ENCODE results near the gene KRT37.

Gene KRT37

DNA sequence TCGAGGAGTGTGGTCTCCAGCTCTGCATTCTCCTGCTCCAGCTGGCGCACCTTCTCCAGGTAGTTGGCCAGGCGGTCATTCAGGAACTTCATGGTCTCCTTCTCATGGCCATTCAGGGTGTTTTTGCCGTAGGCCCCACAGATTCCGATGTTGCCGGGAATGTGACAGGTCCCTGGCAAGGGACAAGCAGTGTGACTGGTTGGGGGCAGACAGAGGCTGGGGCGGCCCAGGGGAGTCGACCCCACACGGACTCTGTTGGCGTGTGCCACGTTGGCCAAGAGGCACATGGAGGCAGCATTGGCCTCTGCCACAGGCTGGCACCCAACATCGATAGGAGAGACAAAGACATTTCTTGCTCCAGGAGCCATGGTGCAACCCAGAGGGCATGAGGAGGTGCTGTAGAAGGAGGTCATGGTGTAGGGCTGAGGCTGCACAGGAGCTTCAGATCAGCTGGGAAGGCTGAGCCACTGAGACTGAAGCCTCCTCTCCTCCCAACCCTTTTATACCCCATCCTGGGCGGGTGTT, at the start of gene KRT37:
Gene KRT37 (minus strand): TSS at position 475 of the 525 bp plus-strand sequence. CDS start 62 bp downstream, at position 413.
- DNase-seq: no peak

DNA sequence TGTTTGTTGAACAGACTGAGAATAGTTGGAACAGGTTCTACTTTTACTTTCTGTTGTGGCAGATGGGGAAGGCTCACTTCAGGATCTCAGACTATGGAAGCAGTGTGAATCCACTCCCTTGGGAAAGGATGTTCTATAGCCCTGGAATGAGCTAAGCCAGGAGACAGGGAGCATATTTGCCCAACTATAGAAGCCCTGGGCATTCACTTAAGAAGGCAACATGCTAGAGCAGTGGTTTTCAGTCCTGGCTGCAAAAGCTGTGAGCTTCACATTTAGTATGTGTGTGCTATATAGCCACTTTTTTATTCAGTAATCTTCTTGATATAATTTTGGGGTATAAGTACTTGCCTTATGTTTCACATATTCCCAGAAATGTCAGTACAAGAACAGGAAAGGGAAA, 44.0 kb upstream of the KRT37 start:
- DNase-seq: no peak

DNA sequence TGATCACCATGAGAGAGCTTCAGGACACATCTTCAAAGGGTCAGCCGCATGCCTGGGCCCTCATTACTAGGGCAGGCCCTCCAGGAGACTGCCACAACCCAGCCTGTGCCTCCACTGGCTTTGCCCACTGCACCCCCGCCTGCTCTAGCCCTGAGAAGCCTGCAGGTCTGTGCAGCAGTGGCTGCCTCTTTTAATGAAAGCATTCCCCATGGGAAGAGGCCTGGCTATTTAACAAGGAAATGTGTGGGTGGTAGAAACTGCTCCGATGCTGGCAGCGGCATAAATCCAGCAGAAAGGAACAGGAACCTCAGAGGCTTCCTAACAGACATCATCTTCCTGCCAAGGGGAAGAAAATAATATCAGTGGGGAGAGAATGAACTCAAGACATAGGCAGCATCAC, 43.2 kb upstream of the KRT37 start:
- no peak for DNase-seq

DNA sequence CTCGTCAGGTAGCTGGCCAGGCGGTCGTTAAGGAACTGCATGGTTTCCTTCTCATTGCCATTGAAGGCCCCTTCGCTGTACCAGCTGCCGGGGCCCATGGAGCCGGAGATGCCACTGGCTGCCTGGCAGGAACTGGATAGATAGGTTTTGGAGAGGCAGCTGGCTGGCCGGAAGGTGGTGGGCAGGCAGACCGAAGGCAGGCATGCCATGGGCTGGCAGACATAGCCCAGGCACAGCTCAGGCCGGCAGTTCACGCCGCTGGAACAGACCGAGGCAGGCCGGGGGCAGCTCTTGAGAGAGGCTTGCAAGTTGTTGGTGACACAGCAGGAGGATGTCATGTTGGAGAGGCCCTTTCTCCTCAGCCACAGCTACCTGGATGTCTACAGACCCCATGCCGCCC, 42.6 kb upstream of the KRT37 start, which contains the start of gene KRT32:
Gene KRT32 (minus strand): TSS at position 399 of the 400 bp plus-strand sequence. CDS start 61 bp downstream, at position 338.
- no peak for DNase-seq

DNA sequence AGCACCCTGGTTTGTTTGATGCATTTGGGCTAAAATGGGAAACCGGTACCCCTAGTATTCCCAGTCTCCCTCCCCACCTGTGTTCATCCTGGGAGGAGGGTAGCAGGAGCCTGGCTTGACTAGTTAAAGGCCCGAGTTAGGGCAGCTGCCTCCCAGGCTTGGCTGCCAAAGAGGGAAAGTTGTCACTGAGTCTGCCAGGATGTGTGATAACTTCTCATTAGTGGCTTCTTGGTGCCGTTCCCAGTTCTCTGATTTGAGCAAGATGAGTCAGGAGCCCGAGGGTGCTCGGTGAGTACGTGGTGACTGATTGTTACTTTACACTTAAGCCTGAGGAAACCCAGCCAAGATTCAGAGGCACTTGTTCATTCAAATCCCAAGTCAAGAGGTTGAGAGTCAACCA, 40.3 kb upstream of the KRT37 start:
- no peak for DNase-seq

DNA sequence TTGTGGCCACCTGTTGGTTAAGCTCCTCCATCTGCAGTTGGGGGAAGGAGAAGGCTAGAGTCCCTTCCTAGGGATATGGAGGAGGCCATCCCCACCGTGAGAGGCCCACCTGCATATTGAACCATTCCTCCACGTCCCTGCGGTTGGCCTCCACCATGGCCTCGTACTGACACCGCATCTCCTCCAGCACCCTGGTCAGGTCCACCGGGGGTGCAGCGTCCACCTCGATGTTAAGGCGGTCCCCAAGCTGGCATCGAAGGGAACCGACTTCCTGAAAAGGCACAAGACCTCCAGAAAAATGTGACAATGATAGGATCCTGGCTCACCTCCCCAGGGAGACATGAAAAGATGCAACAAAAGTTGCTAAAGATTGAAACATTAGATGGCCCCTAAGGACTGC, 39.8 kb upstream of the KRT37 start:
- DNase-seq: no peak

DNA sequence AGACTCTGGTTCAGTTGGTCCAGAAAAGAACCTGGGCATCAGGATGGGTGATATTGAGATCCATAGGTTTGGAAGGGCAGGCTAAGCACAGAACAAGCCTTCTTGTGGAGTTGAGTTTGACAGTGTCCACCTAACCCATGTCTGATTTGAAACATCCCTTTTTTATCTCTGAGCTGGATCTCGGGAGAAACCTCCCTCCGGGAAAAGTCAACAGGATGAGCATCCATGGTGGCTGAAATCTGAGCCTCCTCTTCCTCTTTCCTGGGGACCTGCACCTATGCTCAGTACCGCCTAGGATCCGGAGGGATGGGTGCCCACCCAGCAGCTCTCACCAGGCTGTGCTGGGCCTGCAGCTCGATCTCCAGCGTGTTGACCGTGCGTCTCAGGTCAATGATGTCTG, 39.4 kb upstream of the KRT37 start:
- DNase-seq: no peak

DNA sequence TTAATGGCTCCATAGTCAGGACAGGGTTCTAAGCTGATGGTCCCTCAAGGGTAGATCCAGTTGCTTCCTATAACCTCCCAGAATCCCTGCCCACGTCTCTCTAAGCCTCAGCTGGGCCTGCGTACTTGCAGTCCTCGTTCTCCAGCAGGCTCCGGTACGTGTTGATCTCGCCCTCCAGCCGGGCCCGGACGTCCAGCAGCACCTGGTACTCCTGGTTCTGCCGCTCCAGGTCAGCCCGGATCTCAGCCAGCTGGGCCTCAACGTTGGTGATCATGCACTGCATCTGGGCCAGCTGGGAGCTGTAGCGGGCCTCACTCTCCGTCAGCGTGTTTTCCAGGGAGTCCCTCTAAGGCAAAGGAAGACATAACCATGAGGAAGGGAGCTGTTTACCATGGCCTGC, 38.3 kb upstream of the KRT37 start:
- DNase-seq: no peak

DNA sequence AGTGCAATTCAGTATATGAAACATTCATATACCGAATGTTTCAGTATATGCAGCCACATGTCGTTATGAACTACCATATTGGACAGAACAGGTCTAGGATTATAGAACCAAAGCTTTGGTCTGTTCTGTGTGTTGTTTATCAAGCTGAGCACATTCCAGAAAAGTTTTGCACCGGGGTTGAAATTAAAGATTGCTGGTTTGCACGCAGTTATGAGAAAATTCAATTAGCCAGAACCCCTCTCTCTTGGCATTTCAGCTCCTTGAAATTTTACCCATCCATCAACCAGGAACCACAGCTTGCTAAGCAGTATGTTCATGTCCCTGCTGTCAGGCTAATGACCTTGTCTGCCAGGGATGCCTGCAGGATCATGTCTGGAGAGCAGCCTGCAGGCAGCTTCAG, 33.3 kb upstream of the KRT37 start:
- no peak for DNase-seq

DNA sequence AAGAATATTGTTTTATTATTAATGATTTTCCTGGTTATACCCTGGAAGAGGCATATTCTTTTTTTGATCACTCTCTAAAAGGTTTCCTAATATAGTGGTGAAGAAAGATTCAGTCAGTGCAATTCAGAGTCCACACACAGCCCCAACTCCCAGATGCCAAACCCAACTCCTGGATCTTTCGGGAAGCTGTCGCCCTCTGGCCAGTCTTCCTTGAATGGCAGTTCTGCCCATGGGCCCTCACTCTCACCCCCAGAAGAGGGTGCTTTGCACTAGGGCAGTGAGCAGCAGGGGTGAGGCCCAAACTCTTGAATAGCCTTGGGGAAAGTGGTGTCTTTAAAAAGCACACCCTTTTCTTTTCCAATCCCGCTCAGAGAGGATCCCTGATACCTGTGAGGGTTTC, 31.8 kb upstream of the KRT37 start:
- no peak for DNase-seq

DNA sequence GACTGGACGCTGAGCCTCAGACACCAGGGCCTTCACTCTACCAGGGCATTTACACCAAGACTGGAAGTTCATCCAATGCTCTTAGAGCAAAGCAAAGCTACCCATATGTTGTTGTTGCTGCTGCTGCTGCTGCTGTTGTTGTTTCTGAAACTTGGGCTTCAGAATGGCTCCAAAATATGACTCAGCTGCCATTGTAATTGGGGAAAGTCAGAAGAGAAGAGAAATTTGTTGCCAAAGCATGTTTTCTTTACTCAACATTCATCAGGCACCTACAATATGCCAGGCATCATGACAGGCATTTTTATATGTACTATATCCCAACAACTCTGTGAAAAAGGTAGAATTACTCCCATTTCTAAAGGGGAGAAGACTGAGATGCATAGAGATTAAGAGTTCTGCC, 30.9 kb upstream of the KRT37 start:
- DNase-seq: no peak

DNA sequence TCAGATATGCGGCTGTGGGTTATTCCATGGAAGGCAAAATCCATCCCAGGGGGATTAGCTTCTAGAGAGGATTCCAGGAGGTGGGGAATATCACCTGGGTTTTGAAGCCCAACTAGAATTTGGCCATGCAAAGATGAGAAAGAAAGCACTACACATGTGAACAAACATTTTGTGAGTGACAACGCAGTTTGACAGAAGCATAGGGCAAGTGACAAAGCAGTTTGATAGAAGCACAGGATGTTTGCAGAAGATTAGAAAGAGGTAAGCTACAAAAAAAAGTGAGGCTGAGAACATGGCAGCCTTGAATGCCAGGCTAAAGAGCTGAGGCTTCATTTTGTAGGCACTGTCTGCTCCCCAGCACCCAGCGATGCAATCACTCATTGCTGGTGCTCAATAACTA, 28.7 kb upstream of the KRT37 start:
- DNase-seq: no peak

DNA sequence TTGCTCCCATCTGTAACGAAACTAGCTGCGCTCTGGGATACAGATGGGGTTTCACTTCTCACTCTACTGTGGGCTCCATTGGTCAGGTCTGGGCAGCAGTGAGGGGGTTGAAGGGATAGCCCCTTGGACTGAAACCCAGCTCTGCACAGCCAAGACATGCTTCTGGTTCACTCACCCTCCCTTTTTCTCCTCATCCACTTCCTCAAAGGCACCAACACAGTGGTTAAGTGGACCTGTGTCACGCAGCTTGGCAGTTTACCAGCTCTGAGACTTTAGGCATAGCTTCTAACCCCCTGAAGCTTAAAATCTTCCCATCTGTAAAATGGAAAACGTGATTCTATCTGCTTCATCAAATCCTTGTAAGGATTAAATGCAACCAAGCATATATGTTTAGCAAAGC, 27.9 kb upstream of the KRT37 start:
- no peak for DNase-seq

DNA sequence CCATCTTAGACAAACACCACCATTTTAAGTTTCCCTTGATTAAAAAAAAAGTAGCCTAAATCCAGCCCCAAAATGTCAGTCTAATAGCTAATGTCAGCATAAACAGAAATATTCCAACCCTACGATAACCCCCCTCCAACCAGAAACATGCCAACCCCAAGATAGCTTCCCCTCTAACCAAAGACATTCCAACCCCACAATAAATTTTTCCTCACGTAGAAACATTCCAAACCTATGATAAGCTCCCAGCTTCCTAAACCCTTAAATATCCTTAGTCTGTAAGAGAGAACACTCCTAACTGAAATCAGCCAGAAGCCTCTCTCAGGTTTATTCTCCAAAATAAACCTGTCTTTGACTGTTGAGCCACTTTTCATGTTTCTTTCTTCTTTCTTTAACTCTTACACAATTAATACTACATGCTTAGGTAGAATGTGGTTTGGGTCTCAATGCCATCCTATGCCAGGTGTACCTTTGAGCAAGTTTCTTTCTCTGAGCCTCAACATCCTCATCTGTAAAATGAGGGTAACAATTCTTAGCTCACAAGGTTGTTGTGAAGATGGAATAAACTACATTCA, 26.9 kb upstream of the KRT37 start:
- no peak for DNase-seq

DNA sequence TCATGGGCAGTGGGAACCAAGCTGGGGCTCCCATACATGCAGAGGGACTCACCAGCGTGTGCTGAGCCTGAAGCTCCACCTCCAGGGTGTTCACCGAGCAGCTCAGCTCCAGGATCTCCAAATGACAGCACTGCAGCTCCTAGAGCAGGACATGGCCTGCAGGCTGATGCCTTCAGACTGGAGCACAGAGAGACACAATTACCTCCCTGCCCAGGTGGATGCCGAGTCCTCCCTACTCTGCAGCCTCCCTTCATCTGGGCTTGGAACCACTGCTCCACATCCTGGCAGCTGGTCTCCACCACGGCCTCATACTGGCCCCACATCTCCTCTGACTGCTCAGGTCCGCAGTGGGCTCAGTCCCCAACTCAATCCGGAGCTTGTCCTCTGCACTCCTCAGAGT, 24.6 kb upstream of the KRT37 start:
- DNase-seq: no peak

DNA sequence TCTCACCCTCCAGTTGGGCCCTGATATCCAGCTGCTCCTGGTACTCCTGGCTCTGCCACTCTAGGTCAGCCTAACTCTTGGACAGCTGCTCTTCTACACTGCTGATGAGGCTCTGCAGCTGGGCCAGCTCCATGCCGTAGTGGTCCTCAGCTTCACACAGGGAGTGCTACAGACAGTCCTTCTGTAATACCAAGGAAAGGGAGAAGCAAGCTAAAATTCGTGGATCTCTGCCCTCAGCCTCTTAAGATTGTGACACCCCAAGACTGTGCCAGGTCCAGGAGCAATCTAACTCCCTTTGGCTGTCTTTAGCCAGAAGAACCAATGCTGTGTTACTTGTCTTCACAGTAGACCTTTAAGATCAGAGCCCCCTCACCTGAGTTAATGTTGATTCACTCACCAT, 24.1 kb upstream of the KRT37 start:
- no peak for DNase-seq

DNA sequence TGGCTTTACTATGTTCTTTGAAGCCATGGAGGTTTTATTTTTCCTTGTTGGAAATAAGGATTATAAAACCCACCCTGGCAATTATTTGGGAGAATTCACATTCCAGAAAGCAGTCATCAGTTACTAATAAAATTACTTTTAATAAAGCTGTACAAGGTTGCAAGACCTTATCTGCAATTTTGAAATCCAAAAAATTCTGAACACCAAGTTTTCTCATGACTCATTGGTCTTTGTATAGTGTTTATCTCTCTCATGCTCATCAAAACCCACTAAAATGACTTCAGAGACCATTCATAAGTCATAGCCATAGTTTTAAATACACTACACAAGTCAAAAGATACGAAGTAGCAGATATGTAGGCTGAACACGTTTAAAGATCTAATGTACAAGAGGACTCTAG, 22.4 kb upstream of the KRT37 start:
- no peak for DNase-seq

DNA sequence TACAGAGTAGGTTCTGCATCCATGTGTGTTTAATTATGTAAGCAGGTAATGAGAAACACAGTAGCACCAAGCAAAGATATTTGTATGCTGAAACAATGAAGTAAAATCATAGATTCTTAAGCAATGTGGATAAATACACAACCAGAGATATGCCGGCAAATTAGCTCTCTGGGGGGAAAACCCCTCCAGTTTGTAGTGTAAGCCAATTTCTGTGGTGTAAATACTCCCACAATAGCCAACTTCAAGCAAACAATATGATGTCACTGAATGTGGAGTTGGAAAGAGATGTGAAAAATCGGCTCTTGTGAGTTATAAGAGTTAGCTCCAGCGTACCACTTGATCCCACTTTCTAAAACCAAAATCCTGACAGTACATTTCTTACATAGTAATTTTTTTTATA, 20.3 kb upstream of the KRT37 start:
- no peak for DNase-seq

DNA sequence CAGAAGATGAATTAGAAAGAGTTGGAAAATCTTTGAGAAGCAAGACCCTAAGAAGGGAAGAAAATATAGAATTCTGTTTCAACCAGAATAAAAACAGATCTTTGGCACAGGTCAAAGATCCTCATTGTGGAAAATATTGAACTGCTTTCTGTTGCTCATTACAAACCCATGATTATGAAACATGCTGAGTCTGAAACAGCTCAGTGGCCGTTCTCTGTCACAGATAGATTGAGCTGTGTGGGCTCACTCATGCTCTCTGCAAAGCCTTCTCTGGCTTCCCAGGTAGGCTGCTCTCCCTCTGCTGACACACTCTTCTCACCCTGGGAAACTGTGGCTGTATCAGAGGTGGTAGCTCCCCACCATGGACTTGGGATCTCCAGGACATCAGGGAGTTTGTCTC, 19.8 kb upstream of the KRT37 start:
- DNase-seq: no peak

DNA sequence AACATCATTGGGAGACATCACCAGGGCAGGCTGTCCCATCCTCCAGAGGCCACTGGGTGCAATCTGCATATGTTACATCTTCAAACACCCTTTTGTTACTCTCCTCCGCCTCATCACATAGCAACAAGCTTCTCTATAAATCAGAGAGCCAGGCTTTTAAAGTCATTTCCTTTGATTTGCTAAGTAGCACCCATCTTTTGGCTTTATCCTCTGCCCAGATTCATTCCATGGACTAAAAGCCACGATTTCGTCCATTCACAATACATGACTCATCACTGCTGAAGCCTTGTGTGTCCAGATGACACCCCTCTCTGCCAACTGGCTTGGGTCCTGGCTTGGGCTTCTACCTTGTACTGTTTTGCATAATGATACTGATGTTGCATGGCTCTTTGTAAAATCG, 18.4 kb upstream of the KRT37 start:
- DNase-seq: no peak

DNA sequence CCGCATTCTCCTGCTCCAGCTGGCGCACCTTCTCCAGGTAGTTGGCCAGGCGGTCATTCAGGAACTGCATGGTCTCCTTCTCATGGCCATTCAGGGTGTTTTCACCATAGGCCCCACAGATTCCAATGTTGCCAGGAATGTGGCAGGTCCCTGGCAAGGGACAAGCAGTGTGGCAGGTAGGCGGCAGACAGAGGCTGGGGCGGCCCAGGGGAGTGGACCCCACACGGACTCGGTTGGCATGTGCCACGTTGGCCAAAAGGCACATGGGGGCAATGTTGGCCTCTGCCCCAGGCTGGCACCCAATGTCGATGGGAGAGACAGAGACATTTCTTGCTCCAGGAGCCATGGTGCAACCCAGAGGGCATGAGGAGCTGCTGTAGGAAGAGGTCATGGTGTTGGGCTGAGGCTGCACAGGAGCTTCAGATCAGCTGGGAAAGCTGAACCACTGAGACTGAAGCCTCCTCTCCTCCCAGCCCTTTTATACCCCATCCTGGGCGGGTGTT, 16.2 kb upstream of the KRT37 start, which contains the start of gene KRT38:
Gene KRT38 (minus strand): TSS at position 453 of the 503 bp plus-strand sequence. CDS start 62 bp downstream, at position 391.
- no peak for DNase-seq

DNA sequence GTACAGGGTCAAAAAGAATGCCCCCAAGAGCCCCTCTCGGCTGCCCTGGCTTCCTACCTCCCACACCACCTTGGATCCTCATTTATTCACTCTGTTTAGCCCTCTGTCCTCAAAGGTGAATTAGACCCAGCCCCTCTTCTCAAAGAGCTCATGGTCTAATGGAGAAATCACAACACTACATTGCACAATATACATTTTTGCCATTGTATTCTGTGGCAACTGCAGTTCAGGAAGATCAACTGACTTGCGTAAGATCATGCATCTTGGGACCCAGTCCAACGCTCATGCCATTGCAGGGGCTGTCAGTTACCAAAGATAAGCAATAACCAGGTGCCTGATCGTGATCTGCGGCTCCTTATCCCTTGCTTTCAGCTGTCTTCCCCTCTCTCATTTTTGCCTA, 15.0 kb upstream of the KRT37 start:
- no peak for DNase-seq

DNA sequence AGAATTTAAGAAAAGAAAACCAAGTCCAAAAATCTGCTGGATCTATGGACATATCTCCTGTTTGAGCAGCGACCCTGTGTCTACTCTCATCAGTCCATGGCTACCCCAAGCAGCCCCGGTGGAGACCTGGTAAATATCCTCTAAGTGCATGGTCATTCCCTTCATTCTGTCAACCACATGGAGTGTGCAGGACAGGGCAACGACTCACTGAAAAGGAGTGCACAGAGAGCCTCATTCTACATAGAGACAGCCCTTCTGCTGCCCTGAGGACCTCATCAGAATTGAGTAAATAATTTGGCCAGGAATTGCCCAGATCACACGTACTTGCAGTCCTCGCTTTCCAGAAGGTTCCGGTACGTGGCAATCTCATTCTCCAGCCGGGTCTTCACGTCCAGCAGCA, 13.4 kb upstream of the KRT37 start:
- DNase-seq: no peak

DNA sequence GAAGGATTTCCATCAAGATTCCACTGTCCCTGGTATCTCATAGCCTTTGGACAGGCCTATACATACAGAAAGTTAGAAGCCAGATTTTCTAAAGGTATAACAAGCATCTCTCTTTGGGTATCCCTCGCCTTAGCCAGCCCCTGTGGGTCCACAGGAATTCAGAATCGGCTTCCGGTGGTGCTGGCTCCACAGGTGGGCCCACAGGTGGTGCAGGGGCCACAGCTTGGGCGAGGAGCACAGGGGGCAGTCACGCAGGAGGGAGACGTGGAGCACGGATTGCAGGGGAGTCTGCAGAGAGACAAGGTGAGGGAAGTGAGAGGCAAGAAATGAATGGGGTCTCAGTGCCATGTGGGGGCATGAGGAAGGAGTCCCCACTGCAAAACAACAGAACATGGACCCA, 12.9 kb upstream of the KRT37 start:
- DNase-seq: no peak

DNA sequence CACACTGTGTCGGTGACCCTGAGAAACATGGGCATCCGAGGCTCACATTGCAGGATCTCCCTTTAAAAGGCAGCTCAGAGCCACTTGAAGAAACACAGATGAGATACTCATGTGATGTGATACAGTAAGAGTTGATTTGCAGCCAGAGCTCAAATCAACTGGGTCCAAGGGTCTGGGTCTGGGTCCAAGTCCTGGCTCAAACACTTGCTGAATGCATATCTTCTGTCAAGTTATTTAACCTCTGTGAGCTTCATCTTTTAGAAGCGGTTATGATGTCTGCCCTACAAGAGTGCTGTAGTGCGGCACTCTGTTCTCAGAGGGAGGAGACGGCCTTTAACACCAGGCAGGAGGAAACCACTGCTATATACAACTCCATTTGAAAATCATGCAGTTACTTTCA, 10.0 kb upstream of the KRT37 start:
- no peak for DNase-seq

All from NCI-H526 treated with DMSO at 0.1 percent for 48 hours (cell line).